Naive thymus-derived CD8-positive, alpha-beta T cell (primary cell): ENCODE data around the gene HGFAC. TPM values are rescaled to one million over a fixed set of nuclear protein-coding genes. Genes with fewer than 3 reads are reported as not detected.

ENCODE experiments used
- polyA plus RNA-seq, 3 donors: library from polyadenylated mRNA; unstranded; fragments of 300-500 nt; fragmentation: Illumina TruSeq; gene quantifications; one replicate each; pipeline ENCODE4 v1.2.3, GENCODE V29; 2021
- total RNA-seq, 8 experiments: library from RNA in 2 of 8; stranded (reverse) in 2 of 8; gene quantifications; one replicate each; pipeline ENCODE4 v1.2.3 and lab custom pipeline; 2021 to 2026

HGFAC gene
- total and polyA plus RNA-seq, 5 experiments from 2014 or later, result not detected

Other genes starting within 250 kb of the HGFAC start
- 1 to 10 TPM; 1.8 to 2.1 TPM for gene MSANTD1, start 192.8 kb upstream of the HGFAC start, total RNA-seq
- gene MSANTD1, start 192.8 kb upstream of the HGFAC start, polyA plus RNA-seq, result under 1 TPM in 1 of 3 donors, not detected in 2; 0.18 TPM
- gene RGS12, start 148.9 kb upstream of the HGFAC start, total RNA-seq, result 1 to 10 TPM; 1.2 to 1.6 TPM
- gene RGS12, start 148.9 kb upstream of the HGFAC start, polyA plus RNA-seq, result 1 to 10 TPM; 2.0 to 2.6 (median 2.1) TPM
- not detected for gene DOK7, start 21.3 kb downstream of the HGFAC start, total RNA-seq
- under 1 TPM in 1 of 3 donors, not detected in 2; 0.49 TPM for gene DOK7, start 21.3 kb downstream of the HGFAC start, polyA plus RNA-seq
- 10 to 100 TPM; 82.0 to 84.9 TPM for gene LRPAP1, start 90.5 kb downstream of the HGFAC start, total RNA-seq
- gene LRPAP1, start 90.5 kb downstream of the HGFAC start, polyA plus RNA-seq, result 100 to 1,000 TPM; 113 to 126 (median 120) TPM